ENCODE results near the gene RAB3C.
"Not testable (repeated sequence)": the region's sequence is repeated elsewhere in the genome, so short reads cannot be mapped to it uniquely, and the experiment has no call there.

RAB3C gene, protein sequence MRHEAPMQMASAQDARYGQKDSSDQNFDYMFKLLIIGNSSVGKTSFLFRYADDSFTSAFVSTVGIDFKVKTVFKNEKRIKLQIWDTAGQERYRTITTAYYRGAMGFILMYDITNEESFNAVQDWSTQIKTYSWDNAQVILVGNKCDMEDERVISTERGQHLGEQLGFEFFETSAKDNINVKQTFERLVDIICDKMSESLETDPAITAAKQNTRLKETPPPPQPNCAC

DNA sequence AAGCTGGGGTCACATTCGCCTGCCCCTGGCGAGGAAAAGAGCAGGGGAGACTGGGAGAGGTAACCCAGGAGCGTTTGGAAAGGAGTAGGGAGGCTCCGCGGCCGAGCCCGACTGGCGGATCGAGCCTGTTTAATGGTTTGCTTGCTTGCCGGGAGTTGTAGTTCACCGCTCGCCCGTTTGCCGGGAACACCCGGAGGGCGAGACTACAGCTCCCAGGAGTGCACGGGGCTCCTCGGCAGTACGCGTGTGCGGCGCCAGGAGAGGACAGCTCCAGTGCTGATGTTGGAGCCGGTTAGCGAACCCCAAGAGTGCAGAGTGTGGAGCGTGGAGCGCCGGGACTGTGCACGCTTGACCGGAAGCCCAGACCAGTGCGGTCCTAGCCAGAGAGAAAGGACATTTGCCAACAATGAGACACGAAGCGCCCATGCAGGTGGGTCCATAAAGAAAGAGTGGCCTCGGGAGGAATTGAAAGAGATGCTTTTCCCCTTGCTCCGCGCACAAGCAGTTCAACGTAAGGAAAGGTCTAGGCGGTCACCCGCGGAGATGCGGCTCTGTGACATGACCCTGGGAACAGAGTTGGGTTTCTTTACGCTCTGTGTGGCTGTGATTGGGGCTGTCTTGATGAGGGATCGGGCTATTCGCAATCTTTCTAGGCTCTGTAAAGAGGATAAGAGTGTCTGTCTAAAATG lies at the start of gene RAB3C:
Gene RAB3C, plus strand, starts transcription at position 273 of the 689 bp plus-strand sequence. Its CDS starts 134 bp downstream, at position 407.
- DNase-seq, result peak; percentile 33

DNA sequence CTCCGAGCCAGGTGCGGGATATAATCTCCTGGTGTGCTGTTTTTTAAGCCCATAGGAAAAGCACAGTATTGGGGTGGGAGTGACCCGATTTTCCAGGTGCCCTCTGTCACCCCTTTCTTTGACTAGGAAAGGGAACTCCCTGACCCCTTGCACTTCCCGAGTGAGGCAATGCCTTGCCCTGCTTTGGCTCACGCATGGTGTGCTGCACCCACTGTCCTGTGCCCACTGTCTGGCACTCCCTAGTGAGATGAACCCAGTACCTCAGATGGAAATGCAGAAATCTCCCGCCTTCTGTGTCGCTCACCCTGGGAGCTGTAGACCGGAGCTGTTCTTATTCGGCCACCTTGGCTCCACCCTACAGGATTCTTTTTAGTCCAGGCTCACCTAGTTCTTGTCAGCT lies 40.9 kb upstream of the RAB3C start:
- not testable (repeated sequence) for DNase-seq

DNA sequence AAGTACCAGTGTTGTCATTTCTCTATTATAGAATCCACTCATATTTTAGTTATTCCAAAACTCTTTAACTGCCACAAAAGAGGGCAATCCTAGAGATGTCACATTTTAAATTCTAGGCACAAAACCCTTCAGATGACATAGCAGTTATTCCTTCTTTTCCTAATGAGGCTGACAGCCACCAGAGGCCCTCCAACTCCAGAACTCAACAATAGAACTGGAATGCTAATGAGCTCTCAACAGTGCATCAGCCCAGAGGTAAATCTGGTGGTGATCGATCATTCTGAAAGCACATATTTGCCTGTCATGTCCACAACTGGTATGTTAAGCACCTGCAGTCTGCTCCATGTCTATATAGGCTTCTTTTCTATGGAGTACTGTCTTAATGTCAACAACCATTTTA lies 40.2 kb upstream of the RAB3C start:
- no peak for DNase-seq

DNA sequence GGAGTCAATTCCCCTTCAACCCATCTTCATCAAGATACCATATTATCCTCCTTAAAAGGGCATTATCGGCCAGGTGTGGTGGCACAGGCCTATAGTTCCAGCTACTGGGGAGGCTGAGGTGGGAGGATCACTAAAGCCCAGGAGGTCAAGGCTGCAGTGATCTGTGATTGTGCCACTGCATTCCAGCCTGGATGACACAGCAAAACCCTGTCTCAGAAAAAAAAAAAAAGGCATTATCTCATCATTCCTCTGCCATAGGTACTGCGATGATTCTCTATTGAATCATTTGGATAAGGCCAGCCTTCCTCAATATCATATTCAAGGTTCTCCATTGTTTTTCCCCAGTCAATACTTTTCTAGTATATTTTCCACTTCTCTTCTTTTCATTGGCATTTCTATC lies 39.2 kb upstream of the RAB3C start:
- no peak for DNase-seq

DNA sequence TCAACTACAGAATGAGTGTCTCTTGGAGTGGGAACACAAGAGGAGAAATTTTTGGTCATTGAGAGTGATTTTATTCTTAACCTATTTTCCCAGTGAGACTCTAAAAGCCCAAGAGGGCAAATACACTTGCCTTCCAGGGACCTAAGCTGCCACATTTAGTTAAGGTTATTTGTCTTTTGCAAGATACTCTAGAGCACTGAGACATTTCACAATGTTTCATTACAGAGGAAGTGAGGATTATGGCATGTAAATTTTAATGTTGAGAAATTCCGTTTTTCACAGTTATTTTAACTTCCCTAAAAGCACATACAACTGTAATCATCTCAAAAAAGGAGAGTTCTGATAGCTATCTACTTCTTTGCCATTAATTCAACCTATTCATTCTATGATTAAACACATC lies 38.7 kb upstream of the RAB3C start:
- no peak for DNase-seq

DNA sequence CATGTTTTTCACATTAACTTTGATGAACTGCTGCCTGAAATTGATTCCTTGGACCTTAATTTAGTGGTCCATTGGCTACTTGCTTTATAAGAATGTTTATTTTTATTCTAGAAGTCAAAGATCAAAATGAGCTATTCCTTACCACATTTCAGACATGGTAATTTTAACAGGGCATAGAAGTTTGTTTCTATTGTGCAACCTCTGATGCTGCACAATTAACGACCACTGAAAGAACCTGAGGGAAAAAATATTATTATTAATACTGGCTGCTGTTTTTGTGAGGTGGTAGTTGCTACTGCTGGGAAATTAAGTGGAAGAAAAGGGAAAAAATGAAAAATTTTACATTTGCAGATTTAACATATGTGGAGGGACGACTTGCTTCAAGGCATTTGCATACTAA lies 37.9 kb upstream of the RAB3C start:
- no peak for DNase-seq

DNA sequence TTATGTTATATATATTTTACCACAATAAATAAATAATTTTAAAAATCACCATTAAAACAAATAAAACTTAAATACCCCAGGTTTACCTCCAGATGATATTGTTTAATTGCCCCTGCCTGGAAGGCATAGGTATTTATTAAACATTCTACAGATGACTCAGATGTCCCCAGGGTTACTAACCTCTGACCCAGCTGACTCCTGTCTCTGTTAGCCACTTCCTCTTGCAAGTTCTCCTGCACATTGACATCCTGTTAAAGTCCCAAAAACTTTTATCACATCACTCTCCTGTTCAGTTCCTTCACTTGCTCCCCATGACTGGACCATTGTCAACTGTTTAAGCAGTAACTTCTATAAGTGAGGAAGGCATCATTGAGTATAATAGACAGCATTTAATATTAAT lies 37.0 kb upstream of the RAB3C start:
- DNase-seq, result no peak

DNA sequence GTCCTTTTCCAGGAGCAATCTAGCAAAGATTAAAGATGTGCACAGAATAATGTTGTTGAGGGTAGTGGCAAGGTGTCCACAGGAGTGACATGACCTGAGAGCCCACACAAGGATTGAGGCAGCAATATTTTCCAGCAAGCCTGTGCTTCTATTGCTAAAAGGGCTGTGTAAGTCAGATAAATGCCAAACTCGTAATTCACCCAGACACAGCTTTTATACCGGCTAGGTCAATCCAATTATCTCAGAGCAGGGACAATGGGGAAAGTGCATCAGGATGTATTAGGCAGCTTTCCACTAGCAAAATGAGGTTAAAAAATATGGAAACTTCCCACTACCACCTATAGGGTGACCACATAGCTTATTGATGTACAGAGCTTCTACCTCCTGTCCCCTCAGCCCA lies 34.8 kb upstream of the RAB3C start:
- DNase-seq, result no peak

DNA sequence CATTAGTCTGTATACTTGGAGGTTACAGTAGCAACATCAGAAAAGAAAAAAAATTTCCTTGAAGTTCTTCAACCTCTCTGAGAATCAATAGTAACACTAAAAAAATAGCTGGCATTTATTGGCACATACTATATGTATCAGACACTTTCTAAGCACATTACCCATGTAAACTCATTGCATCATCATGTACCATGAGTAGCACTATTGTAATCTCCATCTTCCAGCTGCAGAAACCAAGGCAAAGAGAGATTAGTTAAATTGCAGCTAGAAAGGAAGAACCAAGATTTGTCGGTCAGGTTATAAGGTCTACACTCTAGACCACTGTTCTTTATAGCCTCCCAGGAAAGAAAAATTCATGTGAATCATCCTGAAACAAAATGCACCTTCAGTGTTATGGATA lies 31.4 kb upstream of the RAB3C start:
- DNase-seq, result no peak

DNA sequence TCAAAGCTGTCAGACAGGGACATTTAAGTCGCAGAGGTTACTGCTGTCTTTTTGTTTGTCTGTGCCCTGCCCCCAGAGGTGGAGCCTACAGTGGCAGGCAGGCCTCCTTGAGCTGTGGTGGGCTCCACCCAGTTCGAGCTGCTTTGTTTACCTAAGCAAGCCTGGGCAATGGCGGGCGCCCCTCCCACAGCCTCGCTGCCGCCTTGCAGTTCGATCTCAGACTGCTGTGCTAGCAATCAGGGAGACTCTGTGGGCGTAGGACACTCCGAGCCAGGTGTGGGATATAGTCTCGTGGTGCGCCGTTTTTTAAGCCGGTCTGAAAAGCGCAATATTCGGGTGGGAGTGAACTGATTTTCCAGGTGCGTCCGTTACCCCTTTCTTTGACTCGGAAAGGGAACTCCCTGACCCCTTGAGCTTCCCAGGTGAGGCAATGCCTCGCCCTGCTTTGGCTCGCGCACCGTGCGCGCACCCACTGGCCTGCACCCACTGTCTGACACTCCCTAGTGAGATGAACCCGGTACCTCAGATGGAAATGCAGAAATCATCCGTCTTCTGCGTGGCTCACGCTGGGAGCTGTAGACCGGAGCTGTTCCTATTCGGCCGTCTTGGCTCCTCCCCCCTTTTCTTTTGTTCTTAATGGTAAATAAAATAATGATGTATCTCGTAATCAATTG lies 25.1 kb upstream of the RAB3C start:
- DNase-seq, result not testable (repeated sequence)

DNA sequence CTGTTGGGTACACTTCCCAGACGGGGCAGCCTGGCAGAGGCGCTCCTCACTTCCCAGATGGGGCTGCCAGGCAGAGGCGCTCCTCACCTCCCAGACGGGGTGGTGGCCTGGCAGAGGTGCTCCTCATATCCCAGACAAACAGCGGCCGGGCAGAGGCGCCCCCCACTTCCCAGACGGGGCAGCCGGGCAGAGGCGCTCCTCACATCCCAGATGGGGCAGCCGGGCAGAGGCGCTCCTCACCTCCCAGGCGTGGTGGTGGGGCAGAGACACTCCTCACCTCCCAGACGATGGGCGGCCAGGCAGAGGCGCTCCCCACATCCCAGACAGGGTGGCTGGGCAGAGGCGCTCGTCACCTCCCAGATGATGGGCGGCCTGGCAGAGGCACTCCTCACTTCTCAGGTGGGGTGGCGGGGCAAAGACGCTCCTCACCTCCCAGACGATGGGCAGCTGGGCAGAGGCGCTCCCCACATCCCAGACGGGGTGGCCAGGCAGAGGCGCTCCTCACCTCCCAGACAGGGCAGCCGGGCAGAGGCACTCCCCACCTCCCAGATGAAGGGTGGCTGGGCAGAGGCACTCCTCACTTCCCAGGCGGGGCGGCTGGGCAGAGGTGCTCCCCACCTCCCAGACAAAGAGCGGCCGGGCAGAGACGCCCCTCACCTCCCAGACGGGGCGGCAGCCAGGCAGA lies 19.7 kb upstream of the RAB3C start:
- DNase-seq, result not testable (repeated sequence)

DNA sequence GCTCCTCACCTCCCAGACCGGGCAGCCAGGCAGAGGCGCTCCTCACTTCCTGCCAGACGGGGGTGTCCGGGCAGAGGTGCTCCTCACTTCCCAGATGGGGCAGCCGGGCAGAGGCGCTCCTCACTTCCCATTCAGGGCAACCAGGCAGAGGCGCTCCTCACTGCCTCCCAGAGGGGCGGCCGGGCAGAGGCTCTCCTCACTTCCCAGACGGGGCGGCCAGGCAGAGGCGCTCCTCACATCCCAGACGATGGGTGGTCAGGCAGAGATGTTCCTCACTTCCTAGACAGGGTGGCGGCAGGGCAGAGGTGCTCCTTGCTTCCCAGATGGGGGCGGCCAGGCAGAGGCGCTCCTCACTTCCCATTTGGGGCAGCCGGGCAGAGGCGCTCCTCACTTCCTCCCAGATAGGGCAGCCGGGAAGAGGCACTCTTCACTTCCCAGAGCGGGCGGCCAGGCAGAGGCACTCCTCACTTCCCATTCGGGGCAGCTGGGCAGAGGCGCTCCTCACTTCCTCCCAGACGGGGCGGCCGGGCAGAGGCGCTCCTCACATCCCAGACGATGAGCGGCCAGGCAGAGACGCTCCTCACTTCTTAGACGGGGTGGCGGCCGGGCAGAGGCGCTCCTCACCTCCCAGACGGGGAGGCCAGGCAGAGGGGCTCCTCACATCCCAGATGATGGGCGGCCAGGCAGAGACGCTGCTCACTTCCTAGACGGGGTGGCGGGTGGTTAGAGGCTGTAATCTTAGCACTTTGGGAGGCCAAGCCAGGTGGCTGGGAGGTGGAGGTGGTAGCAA lies 18.6 kb upstream of the RAB3C start:
- DNase-seq, result not testable (repeated sequence)

DNA sequence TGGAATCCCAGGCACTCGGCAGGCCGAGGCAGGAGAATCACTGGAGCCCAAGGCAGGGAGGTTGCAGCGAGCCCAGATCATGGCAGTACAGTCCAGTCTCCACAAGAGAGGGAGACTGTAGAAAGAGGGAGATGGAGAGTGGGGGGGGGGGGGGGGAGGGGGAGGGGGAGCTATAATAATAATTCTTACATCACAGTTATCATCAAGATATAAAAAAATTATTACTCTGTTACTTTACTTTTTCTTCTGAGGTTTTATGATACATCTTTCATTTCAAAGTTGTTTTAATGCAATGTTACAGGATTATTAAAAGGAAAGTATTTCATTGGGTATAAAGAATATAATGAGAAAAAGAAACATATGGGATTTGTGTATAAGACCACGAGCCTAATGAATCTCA lies 17.8 kb upstream of the RAB3C start:
- DNase-seq, result no peak

DNA sequence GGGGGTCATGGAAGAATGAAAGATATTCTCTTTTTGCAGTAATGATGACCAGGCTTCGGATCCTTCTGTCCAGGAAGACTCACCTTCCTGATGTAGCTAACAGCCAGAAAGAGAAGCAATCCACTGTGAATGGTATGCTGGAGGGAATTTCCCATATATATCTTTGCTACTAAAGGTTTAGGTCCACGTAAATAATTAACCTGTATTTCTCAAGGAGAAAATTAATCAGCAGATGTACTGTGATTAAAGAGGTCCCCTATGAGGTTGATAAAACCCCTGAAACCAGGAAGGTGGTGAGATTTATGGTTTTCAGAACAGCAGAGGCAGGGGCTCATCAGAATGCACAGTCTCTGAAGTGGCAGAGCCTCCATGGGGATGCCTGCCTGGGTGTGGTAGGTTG lies 11.4 kb upstream of the RAB3C start:
- DNase-seq, result no peak

DNA sequence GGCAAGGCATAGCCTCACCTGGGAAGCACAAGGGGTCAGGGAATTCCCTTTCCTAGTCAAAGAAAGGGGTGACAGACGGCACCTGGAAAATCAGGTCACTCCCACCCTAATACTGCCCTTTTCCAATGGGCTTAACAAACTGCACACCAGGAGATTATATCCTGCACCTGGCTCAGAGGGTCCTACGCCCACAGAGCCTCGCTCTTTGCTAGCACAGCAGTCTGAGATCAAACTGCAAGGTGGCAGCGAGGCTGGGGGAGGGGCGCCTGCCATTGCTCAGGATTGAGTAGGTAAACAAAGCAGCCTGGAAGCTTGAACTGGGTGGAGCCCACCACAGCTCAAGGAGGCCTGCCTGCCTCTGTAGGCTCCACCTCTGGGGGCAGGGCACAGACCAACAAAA lies 9.9 kb upstream of the RAB3C start:
- DNase-seq, result not testable (repeated sequence)

DNA sequence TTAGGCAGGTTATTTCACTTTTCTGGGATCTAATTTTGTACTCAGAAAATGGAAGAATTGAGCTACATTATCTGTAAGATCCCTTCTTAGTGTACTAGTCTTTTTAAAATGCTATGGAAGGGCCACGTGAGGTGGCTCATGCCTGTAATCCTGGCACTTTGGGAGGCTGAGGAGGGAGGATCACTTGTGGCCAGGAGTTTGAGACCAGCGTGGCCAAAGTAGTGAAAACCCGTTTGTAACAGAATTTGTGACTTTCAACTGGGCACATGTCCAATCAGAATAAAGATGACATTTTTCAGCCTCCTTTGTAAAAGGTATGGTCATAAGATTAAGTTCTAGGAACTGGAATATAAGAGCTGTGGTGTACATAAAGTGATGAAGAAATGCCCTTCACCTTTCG lies 3.1 kb upstream of the RAB3C start:
- no peak for DNase-seq

DNA sequence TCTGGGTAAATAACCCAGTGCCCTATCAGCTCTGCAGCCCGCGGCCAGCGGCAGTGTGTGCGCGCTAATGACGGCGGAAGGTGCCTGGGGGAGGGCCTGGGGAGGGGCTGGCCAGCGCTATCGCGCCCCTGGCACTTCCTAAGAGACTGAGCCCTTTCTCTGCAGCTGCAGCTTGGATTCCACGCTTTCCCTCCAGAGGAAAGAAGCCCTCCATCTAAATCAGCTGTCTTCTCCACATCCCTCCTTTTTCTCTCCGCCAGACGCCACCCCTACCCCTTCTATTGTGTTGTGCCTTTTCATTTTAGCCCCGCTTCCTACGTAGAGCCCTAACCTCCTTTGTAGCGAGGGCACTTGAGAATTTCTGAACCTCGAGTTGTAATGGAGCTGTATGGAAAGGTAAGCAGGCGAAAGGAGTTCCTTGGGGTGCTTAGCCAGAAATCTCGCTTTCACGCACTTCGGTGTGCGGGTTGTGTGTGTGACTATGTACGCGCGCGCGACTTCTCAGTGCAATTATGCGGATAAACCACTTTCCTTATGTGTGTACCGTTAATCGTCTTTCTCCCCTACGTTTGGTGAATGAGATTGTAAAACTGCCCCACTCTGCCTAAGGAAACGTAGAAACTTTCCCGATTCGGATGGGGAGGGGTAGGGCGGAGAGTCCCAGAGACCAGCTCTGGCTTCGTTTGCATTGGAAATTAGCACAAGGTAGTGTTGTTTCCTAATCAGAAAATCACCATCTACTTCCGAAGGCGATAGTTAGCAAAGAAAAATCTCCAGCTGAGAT lies 664 bp upstream of the RAB3C start:
- DNase-seq, result no peak

DNA sequence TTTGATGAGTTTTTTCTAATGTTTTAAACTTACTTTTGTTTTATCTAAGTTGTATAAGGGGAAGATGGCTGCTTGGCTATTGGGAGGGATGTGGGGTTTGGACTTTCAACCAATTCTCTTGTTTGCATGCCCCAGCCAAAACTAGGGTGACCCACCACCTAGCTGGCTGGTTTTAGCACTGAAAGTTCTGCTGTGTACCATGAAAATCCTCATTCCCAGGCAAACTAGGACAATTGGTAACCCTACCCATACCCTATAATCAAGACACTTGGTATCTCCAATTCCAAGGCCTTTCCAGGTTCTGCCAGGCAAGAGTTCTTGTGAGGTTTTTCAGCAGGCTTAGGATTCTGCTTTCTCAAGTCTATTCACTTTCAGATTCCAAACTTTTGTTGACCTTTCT lies 13.1 kb downstream of the RAB3C start:
- DNase-seq, result no peak

DNA sequence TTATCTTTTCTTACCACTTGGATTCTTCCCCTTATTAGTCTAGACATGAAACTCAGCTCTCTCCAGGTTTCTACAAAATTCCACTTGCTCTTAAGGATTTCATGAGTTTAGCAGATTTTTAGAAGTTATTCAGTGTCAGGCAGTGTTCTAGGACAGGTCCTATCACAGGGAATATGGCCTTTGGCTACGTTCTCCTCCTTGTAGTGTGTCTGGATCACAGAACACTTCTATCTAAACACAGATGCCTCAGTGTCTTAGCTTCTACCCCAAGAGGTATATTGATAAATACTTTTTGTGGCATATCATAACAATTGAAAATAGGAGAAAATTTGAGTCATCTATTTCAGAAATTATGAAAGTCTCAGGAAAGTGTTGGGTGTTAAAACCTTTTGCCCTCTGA lies 15.6 kb downstream of the RAB3C start:
- no peak for DNase-seq

DNA sequence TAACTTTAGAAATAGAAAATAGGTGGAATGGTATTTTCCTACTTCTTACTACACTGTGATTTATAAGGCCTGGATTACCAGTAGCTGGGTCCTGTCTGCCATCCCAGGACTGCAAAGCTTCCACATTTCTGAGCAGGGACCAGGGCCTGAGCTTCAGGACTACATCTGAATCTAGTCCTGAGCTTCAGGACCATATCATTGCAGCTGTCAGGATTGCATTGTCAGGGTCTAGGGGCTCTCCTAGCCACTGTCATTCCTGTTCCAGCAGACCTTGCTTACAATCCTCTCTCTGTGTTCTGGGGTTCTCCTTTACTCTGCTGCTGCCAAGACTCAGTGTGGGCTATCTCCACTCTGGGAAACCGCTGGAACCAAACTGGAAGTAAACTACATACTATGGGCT lies 16.3 kb downstream of the RAB3C start:
- DNase-seq, result no peak

DNA sequence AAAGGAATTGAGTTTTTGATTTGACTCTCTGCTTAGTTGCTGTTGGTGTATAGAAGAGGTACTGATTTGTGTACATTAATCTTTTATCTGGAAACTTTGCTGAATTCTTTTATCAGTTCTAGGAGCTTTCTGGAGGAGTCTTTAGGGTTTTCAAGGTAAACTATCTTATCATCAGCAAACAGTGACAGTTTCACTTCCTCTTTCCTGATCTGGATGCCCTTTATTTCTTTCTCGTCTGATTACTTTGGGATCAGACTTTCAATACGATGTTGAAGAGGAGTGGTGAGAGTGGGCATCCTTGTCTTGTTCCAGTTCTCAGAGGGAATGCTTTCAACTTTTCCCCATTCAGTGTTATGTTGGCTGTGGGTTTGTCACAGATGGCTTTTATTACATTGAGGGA lies 17.7 kb downstream of the RAB3C start:
- not testable (repeated sequence) for DNase-seq

DNA sequence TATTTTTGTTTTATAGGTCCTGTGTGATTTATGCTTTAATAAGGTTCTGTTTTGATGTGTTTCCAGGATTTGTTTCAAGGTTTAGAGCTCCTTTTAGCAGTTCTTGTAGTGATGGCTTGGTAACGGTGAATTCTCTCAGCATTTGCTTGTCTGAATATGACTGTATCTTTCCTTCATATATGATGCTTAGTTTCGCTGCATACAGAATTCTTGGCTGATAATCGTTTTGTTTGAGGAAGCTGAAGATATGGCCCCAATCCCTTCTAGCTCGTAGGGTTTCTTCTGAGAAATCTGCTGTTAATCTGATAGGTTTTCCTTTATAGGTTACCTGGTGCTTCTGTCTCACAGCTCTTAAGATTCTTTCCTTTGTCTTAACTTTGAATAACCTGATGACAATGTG lies 20.0 kb downstream of the RAB3C start:
- not testable (repeated sequence) for DNase-seq
